ENCODE data around the gene PIMREG. TPM values are rescaled to one million over a fixed set of nuclear protein-coding genes. Genes with fewer than 3 reads are reported as not detected.

The PIMREG gene
- total RNA-seq, 1 experiment from 2014 or later = 41.2 TPM

GRCh38 chr17:6478486-6478885 is 34.2 kb downstream of the PIMREG start:
- ATAC-seq = no peak
- no peak overlapping the region for H3K27ac ChIP-seq (ENCODE audit: low read length)
- in situ Hi-C loops (cut with HindIII; ENCODE audit: low pct_unique_long_range_greater_than_20kb, low sequenced_read_pairs) (no loop called here), intact Hi-C loops (cut with micrococcal nuclease; ENCODE audit: unreplicated experiment) (no loop called here)
- no peaks in the 10 kb centered on the region for H3K4me1 ChIP-seq (ENCODE audit: control insufficient read depth, insufficient read depth, low read length)
- ChIA-PET CTCF (no interaction called here), POLR2A (no interaction called here)
- TF ChIP-seq SIN3A (IDR thresholded peaks at IDR 0.05; ENCODE audit: borderline replicate concordance, insufficient read depth, low read depth, low read length) = no peak
- no peak for TF ChIP-seq POLR2AphosphoS5 (IDR thresholded peaks at IDR 0.05; ENCODE audit: low read depth, low read length)
- no peak for TF ChIP-seq CTCF (IDR thresholded peaks at IDR 0.05)
- no peak for TF ChIP-seq TCF7L2 (IDR thresholded peaks at IDR 0.05; ENCODE audit: low read depth, low read length)
- TF ChIP-seq REST (IDR thresholded peaks at IDR 0.05; ENCODE audit: insufficient read depth in 1 of 2, low read depth in 2 of 2, low read length in 1 of 2) = no peak
- no peaks in the 10 kb centered on the region; the same call in 1 of the 2 replicates for H3K27me3 ChIP-seq (ENCODE audit: control insufficient read depth, insufficient read depth, low read length)
- H3K9me3 ChIP-seq (ENCODE audit: control insufficient read depth, insufficient read depth, low read depth, low read length) = no peaks in the 10 kb centered on the region
- H3K4me3 ChIP-seq (ENCODE audit: low read depth in 2 of 2, low read length in 2 of 2) = no peak overlapping the region
- BruUV-seq (replicated peaks) = no TSS peak
- H3K36me3 ChIP-seq (ENCODE audit: control insufficient read depth, insufficient read depth, low read length) = no peaks in the 10 kb centered on the region
- no peak for DNase-seq (ENCODE audit: low read depth, low spot score)

- Histone ChIP-seq H3K36me3 (ENCODE audit: control insufficient read depth, insufficient read depth, low read length) (no peaks in the 10 kb centered on the region), H3K4me3 (ENCODE audit: low read depth in 2 of 2, low read length in 2 of 2) (no peak overlapping the region), H3K27me3 (ENCODE audit: control insufficient read depth, insufficient read depth, low read length) (no peaks in the 10 kb centered on the region; the same call in 1 of the 2 replicates), H3K27ac (ENCODE audit: low read length) (no peak overlapping the region), H3K4me1 (ENCODE audit: control insufficient read depth, insufficient read depth, low read length) (no peaks in the 10 kb centered on the region), H3K9me3 (ENCODE audit: control insufficient read depth, insufficient read depth, low read depth, low read length) (no peaks in the 10 kb centered on the region)
- POLR2A ChIA-PET = no interaction called here
- in situ Hi-C loops (cut with HindIII; ENCODE audit: low pct_unique_long_range_greater_than_20kb, low sequenced_read_pairs) (no loop called here), intact Hi-C loops (cut with micrococcal nuclease; ENCODE audit: unreplicated experiment) (no loop called here)
- no TSS peak for BruUV-seq (replicated peaks)
- DNase-seq (ENCODE audit: low read depth, low spot score) (no peak), ATAC-seq (no peak)
- TF ChIP-seq TCF7L2 (IDR thresholded peaks at IDR 0.05; ENCODE audit: low read depth, low read length) = no peak
- no peak for TF ChIP-seq SIN3A (IDR thresholded peaks at IDR 0.05; ENCODE audit: borderline replicate concordance, insufficient read depth, low read depth, low read length)
- TF ChIP-seq POLR2AphosphoS5 (IDR thresholded peaks at IDR 0.05; ENCODE audit: low read depth, low read length) = no peak
- no peak for TF ChIP-seq CTCF (IDR thresholded peaks at IDR 0.05)
- TF ChIP-seq REST (IDR thresholded peaks at IDR 0.05; ENCODE audit: insufficient read depth in 1 of 2, low read depth in 2 of 2, low read length in 1 of 2) = no peak
- CTCF ChIA-PET = no interaction called here
Observed at GRCh38 chr17:6479622-6480302, 35.5 kb downstream of the PIMREG start.
